CD4-positive, CD25-positive, alpha-beta regulatory T cell (primary cell): Measurements from ENCODE around the gene SPRED2. TPM values are rescaled to one million over a fixed set of nuclear protein-coding genes. Genes with fewer than 3 reads are reported as not detected.

Experiments
- ATAC-seq, 2 donors: fragments of 150-1000 bp; cut with Tn5 transposase; one replicate each; pipeline ENCODE4 v1.10.0; 2021; ENCODE audit warnings: low read depth in 2 of 2, moderate number of reproducible peaks in 2 of 2, moderate library complexity in 1 of 2
- DNase-seq, 3 donors: peaks; one replicate each; pipeline versions ENCODE4 v3.0.0 to v3.0.0-alpha.2; 2012 to 2022; ENCODE audit warnings: mixed read lengths in 1 of 3
- H3K27ac ChIP-seq: one replicate; pipeline ENCODE4 v1.7.0; 2013; ENCODE audit warnings: mild to moderate bottlenecking, low read length; ENCODE audit not compliant: insufficient read depth, poor library complexity, severe bottlenecking
- H3K27me3 ChIP-seq: one replicate; pipeline ENCODE4 v1.7.0; 2013; ENCODE audit warnings: low read length; ENCODE audit not compliant: control insufficient read depth, insufficient read depth
- H3K36me3 ChIP-seq: one replicate; pipeline ENCODE4 v1.7.0; 2013; ENCODE audit warnings: mild to moderate bottlenecking, low read length, moderate library complexity; ENCODE audit not compliant: control insufficient read depth, insufficient read depth
- H3K4me1 ChIP-seq: 2 replicates; pipeline ENCODE4 v1.7.0; 2013; ENCODE audit warnings: mild to moderate bottlenecking, low read length; ENCODE audit not compliant: insufficient read depth, control insufficient read depth, poor library complexity, severe bottlenecking
- H3K4me3 ChIP-seq: one replicate; pipeline ENCODE4 v1.7.0; 2013; ENCODE audit warnings: low read depth, mild to moderate bottlenecking, low read length, moderate library complexity
- H3K9me3 ChIP-seq, 2 experiments: 1 replicate in 1 of 2; 2 replicates in 1 of 2; pipeline ENCODE4 v1.7.0; 2013; ENCODE audit warnings: low read length in 2 of 2, mild to moderate bottlenecking in 1 of 2, moderate library complexity in 1 of 2; ENCODE audit not compliant: control insufficient read depth in 2 of 2
- H3K27ac Mint-ChIP-seq, 3 donors: one replicate each; pipeline ENCODE4 v1.8.0; 2020 to 2022; ENCODE audit warnings: mild to moderate bottlenecking in 3 of 3, mixed read lengths in 3 of 3, moderate library complexity in 2 of 3
- H3K27me3 Mint-ChIP-seq: one replicate; pipeline ENCODE4 v1.8.0; 2022; ENCODE audit warnings: mild to moderate bottlenecking, mixed read lengths
- H3K36me3 Mint-ChIP-seq: one replicate; pipeline ENCODE4 v1.8.0; 2020; ENCODE audit warnings: mixed read lengths
- H3K4me1 Mint-ChIP-seq, 4 donors: one replicate each; pipeline ENCODE4 v1.8.0; 2020 to 2022; ENCODE audit warnings: mixed read lengths in 4 of 4, mild to moderate bottlenecking in 1 of 4
- H3K4me3 Mint-ChIP-seq, 4 donors: one replicate each; pipeline ENCODE4 v1.8.0; 2020 to 2022; ENCODE audit warnings: mild to moderate bottlenecking in 4 of 4, mixed read lengths in 4 of 4, moderate library complexity in 3 of 4
- H3K9me3 Mint-ChIP-seq, 7 donors: one replicate each; pipeline ENCODE4 v1.8.0; 2020 to 2022; ENCODE audit warnings: mixed read lengths in 7 of 7, mild to moderate bottlenecking in 3 of 7, moderate library complexity in 2 of 7
- polyA plus RNA-seq, 4 donors: library from polyadenylated mRNA; unstranded; fragments of 300-500 nt; fragmentation: Illumina TruSeq; gene quantifications; one replicate each; pipeline ENCODE4 v1.2.3, GENCODE V29; 2021
- total RNA-seq: library from RNA; stranded (reverse); gene quantifications from one replicate; pipeline ENCODE4 v1.2.3, GENCODE V29; 2022

The SPRED2 gene
- total and polyA plus RNA-seq, 5 donors from 2014 or later = 0.23 to 6.3 (median 1.1) TPM

DNA sequence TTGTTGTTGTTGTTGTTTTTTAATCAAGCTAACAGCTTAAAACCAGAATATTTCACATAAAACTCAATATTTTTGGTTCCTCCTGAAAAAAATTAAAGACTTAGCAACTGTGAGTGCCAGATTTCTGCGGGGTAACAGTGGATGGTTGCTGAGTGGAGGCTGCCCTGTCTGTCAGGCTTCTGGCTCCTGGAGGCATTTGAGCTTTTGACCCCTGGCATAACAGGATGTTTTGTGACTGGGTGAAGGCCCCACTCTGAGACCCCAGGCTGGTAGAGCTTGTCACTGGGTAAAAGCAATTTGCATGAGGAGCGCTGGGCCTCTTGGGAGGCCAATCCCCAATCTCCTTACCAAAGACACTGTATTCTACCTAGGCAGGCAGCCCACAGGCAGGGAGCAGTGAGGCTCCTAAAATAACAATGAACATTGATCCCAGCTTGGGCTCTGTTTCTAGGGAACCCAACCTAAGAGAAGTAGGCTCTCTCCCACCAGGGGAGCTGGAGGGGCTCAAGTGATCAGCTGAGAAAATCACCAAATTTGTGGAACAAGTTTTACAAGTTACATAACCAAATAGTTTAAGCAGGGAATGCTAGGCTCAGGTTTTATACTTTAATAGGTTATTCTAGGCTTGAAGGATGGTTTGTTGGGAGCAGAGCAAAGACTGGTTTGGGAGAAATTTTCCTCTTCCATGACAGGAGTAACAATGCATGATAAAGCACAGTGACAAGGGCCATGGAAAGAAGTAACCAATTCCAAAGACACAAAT, 5.9 kb upstream of the SPRED2 start:
- Histone ChIP-seq H3K27me3 (peaks cover 16% of the 10 kb centered on the region), H3K9me3 (no peaks in the 10 kb centered on the region), H3K27ac (no peak overlapping the region), H3K4me1 (peaks cover 19% of the 10 kb centered on the region), H3K36me3 (no peaks in the 10 kb centered on the region), H3K4me3 (no peak overlapping the region)
- Mint-ChIP-seq H3K27ac (no peak overlapping the region), H3K36me3 (no peaks in the 10 kb centered on the region), H3K4me1 (peaks cover 10 to 24% (median 15%) of the 10 kb centered on the region in 4 donors), H3K9me3 (no peaks in the 10 kb centered on the region), H3K27me3 (peaks cover 52% of the 10 kb centered on the region), H3K4me3 (peak overlapping the region in 2 of 4 donors; percentile 40 to 74)
- ATAC-seq (no peak), DNase-seq (no peak)

DNA sequence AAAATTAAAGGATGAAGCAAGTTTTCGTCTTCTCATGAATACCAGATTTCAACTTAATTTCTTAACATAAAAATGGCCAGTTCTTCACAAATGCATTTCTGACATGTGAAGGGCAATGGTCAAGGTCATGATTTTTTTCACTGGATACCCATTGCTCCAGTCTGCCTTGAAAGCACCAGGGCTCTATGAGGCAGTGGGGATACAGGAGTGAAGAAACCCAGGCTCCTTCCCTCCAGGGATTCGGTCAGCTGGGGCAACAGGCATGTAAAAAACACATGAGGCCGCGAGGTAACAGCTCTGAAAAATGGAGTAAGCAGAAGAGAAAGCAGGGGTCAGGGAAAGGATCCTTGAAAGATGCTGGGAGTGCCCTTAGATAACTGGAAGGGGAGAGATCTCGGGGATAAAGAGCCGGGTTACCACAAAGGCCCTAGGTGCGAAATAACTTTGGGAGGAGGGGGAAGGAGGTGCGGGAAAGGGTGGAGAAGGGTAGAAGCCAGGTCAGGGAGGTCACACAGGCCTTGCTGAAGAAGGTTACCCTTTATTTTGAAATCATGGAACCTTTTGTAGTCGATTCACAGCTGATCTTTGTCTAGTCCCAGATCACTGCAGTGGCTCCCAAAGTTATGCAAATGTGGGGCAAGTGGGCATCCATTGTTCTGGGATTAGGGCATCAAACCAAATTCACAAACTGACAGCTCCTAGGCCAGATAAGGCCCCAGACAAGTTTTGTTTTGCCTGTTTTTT, 5.2 kb upstream of the SPRED2 start:
- peaks cover 10 to 30% (median 17%) of the 10 kb centered on the region in 4 donors for H3K4me1 Mint-ChIP-seq
- no peak overlapping the region for H3K4me3 ChIP-seq
- DNase-seq (no peak), ATAC-seq (no peak)
- H3K4me1 ChIP-seq = peaks cover 26% of the 10 kb centered on the region
- no peaks in the 10 kb centered on the region for H3K36me3 Mint-ChIP-seq
- H3K27ac Mint-ChIP-seq = no peak overlapping the region
- peak overlapping the region in 3 of 4 donors; percentile 92 to 96 (median 92) for H3K4me3 Mint-ChIP-seq
- peaks cover 16% of the 10 kb centered on the region for H3K27me3 ChIP-seq
- H3K27me3 Mint-ChIP-seq = peaks cover 58% of the 10 kb centered on the region
- no peak overlapping the region for H3K27ac ChIP-seq
- no peaks in the 10 kb centered on the region for H3K36me3 ChIP-seq
- H3K9me3 ChIP-seq = no peaks in the 10 kb centered on the region
- no peaks in the 10 kb centered on the region for H3K9me3 Mint-ChIP-seq

DNA sequence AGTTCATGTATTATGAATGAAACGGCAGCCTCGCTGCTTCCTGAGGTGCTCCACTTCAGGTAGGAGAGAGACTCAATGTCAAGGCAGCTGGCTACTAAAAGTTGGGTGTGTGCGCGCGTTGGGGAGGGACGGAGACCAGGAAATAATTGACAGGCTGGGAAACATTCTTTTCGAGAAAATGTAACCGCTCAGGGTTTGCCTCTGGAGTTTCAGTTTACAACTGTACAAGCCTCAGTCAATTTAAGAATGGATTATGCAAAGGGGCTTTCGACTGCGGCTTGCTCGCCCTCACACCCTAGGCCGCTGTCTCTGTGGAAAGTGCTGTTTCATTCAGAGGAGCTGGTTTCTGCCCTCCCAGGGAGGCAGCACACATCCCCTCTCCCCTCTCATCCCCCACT, 4.4 kb upstream of the SPRED2 start:
- peaks cover 28% of the 10 kb centered on the region for H3K4me1 ChIP-seq
- H3K4me3 ChIP-seq = peak overlapping the region; percentile 62
- H3K27me3 Mint-ChIP-seq = peaks cover 56% of the 10 kb centered on the region
- no peaks in the 10 kb centered on the region for H3K36me3 ChIP-seq
- H3K36me3 Mint-ChIP-seq = no peaks in the 10 kb centered on the region
- peak overlapping the region; percentile 92 to 96 (median 92) for H3K4me3 Mint-ChIP-seq
- peaks cover 16% of the 10 kb centered on the region for H3K27me3 ChIP-seq
- H3K27ac Mint-ChIP-seq = peak overlapping the region in 2 of 3 donors; percentile 43 to 81
- peak in 1 of 3 donors; percentile 35 for DNase-seq
- no peak overlapping the region for H3K27ac ChIP-seq
- no peaks in the 10 kb centered on the region for H3K9me3 ChIP-seq
- ATAC-seq = peak in 1 of 2 donors; percentile 12
- peaks cover 10 to 31% (median 17%) of the 10 kb centered on the region in 4 donors for H3K4me1 Mint-ChIP-seq
- no peaks in the 10 kb centered on the region for H3K9me3 Mint-ChIP-seq

- Histone ChIP-seq H3K9me3 (no peaks in the 10 kb centered on the region), H3K27me3 (peaks cover 16% of the 10 kb centered on the region), H3K36me3 (no peaks in the 10 kb centered on the region), H3K4me3 (peak overlapping the region; percentile 62), H3K27ac (no peak overlapping the region), H3K4me1 (peaks cover 32% of the 10 kb centered on the region)
- ATAC-seq (peak; percentile 16 to 25), DNase-seq (peak; percentile 22 to 55 (median 25))
- Mint-ChIP-seq H3K27me3 (peaks cover 52% of the 10 kb centered on the region), H3K27ac (peak overlapping the region in 2 of 3 donors; percentile 59 to 81), H3K36me3 (no peaks in the 10 kb centered on the region), H3K4me3 (peak overlapping the region; percentile 92 to 96 (median 92)), H3K4me1 (peaks cover 10 to 31% (median 17%) of the 10 kb centered on the region in 4 donors), H3K9me3 (no peaks in the 10 kb centered on the region)
These were observed 3.9 kb upstream of the SPRED2 start for GRCh38 chr2:65436169-65436823.

GRCh38 chr2:65435625-65436168, 3.3 kb upstream of the SPRED2 start:
- ATAC-seq (no peak), DNase-seq (peak in 2 of 3 donors; percentile 18 to 29)
- Mint-ChIP-seq H3K27ac (peak overlapping the region in 1 of 3 donors; percentile 81), H3K4me1 (peaks cover 10 to 31% (median 17%) of the 10 kb centered on the region in 4 donors), H3K36me3 (no peaks in the 10 kb centered on the region), H3K4me3 (peak overlapping the region; percentile 67 to 97 (median 94)), H3K9me3 (no peaks in the 10 kb centered on the region), H3K27me3 (peaks cover 53% of the 10 kb centered on the region)
- H3K4me3 ChIP-seq = peak overlapping the region; percentile 51
- no peaks in the 10 kb centered on the region for H3K9me3 ChIP-seq
- H3K36me3 ChIP-seq = no peaks in the 10 kb centered on the region
- peaks cover 16% of the 10 kb centered on the region for H3K27me3 ChIP-seq
- peaks cover 32% of the 10 kb centered on the region for H3K4me1 ChIP-seq
- H3K27ac ChIP-seq = no peak overlapping the region

GRCh38 chr2:65434592-65435241, 2.3 kb upstream of the SPRED2 start:
- Mint-ChIP-seq H3K4me3 (peak overlapping the region; percentile 60 to 97 (median 86)), H3K27me3 (peaks cover 58% of the 10 kb centered on the region), H3K4me1 (peaks cover 10 to 39% (median 20%) of the 10 kb centered on the region in 4 donors), H3K9me3 (no peaks in the 10 kb centered on the region), H3K27ac (no peak overlapping the region), H3K36me3 (no peaks in the 10 kb centered on the region)
- H3K4me3 ChIP-seq = no peak overlapping the region
- DNase-seq (no peak), ATAC-seq (no peak)
- peaks cover 16% of the 10 kb centered on the region for H3K27me3 ChIP-seq
- no peaks in the 10 kb centered on the region for H3K9me3 ChIP-seq
- no peak overlapping the region for H3K27ac ChIP-seq
- H3K36me3 ChIP-seq = no peaks in the 10 kb centered on the region
- H3K4me1 ChIP-seq = peaks cover 35% of the 10 kb centered on the region
